Memory B cell (primary cell): ENCODE data around the gene HYAL2.

Experiments
- ATAC-seq: fragments of 150-1000 bp; cut with Tn5 transposase; 2 replicates; pipeline ENCODE4 v1.10.0; 2021; ENCODE audit warnings: low read depth, mild to moderate bottlenecking, moderate library complexity
- DNase-seq, 2 donors: peaks; one replicate each; pipeline ENCODE4 v3.0.0; 2022; ENCODE audit warnings: low spot score in 2 of 2
- H3K27ac Mint-ChIP-seq: one replicate; pipeline ENCODE4 v1.8.0; 2022; ENCODE audit warnings: mild to moderate bottlenecking, moderate library complexity, mixed read lengths
- H3K27me3 Mint-ChIP-seq: one replicate; pipeline ENCODE4 v1.8.0; 2022; ENCODE audit warnings: mixed read lengths
- H3K36me3 Mint-ChIP-seq: one replicate; pipeline ENCODE4 v1.8.0; 2022; ENCODE audit warnings: mild to moderate bottlenecking, mixed read lengths
- H3K4me1 Mint-ChIP-seq: one replicate; pipeline ENCODE4 v1.8.0; 2022; ENCODE audit warnings: mixed read lengths
- H3K4me3 Mint-ChIP-seq: one replicate; pipeline ENCODE4 v1.8.0; 2022; ENCODE audit warnings: mild to moderate bottlenecking, moderate library complexity, mixed read lengths
- H3K9me3 Mint-ChIP-seq: one replicate; pipeline ENCODE4 v1.8.0; 2022; ENCODE audit warnings: mixed read lengths

HYAL2 gene

DNA sequence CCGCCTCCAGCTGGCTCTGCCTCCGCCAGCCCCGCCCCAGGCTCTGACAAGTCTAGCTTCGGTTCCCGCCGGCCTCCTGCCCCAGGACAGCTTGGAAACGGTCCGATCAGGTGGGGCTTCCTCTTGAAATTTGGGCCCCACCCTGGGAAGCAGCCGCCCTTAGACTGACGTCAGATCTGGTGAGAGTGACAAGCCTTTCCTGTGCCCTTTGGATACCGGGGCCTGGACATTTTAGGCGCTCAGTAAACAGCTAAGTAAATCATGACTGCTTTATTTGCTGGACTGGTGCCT is 23.0 kb downstream of the HYAL2 start:
- Mint-ChIP-seq H3K9me3 (no peaks in the 10 kb centered on the region), H3K4me3 (peak overlapping the region; percentile 94), H3K4me1 (peaks cover 20% of the 10 kb centered on the region), H3K27me3 (no peaks in the 10 kb centered on the region), H3K27ac (peak overlapping the region; percentile 97), H3K36me3 (no peaks in the 10 kb centered on the region)
- ATAC-seq: no peak
- DNase-seq: no peak

GRCh38 chr3:50298836-50299637 is 23.5 kb downstream of the HYAL2 start, which contains the start of the genes HYAL3 and NAA80:
HYAL3 (minus strand) TSS chr3:50299405; CDS start chr3:50295602, 3,803 bp downstream.
NAA80 (minus strand) TSS chr3:50299405; CDS start chr3:50297463, 1,942 bp downstream.
- peak within 1 kb of the TSS; percentile 94 for H3K4me3 Mint-ChIP-seq
- peak; percentile 85 for ATAC-seq
- H3K4me1 Mint-ChIP-seq: peaks cover 20% of the 10 kb centered on the region
- H3K36me3 Mint-ChIP-seq: no peaks in the 10 kb centered on the region
- no peaks in the 10 kb centered on the region for H3K9me3 Mint-ChIP-seq
- DNase-seq: peak; percentile 96 to 99
- H3K27me3 Mint-ChIP-seq: no peaks in the 10 kb centered on the region
- peak within 1 kb of the TSS; percentile 97 for H3K27ac Mint-ChIP-seq

- ATAC-seq: no peak
- DNase-seq: no peak
- H3K4me3 Mint-ChIP-seq: peak overlapping the region; percentile 94
Observed at GRCh38 chr3:50297896-50298725, 24.4 kb downstream of the HYAL2 start.

GRCh38 chr3:50297384-50297775 is 25.2 kb downstream of the HYAL2 start:
- DNase-seq (no peak), ATAC-seq (no peak)
- Mint-ChIP-seq H3K27ac (peak overlapping the region; percentile 97), H3K27me3 (no peaks in the 10 kb centered on the region), H3K9me3 (no peaks in the 10 kb centered on the region), H3K4me1 (peaks cover 27% of the 10 kb centered on the region), H3K4me3 (peak overlapping the region; percentile 94), H3K36me3 (no peaks in the 10 kb centered on the region)

More at GRCh38 chr3:50297896-50298725, 24.4 kb downstream of the HYAL2 start:
- H3K4me1 Mint-ChIP-seq: peaks cover 20% of the 10 kb centered on the region
- H3K27me3 Mint-ChIP-seq: no peaks in the 10 kb centered on the region
- H3K36me3 Mint-ChIP-seq: no peaks in the 10 kb centered on the region
- H3K27ac Mint-ChIP-seq: peak overlapping the region; percentile 97
- no peaks in the 10 kb centered on the region for H3K9me3 Mint-ChIP-seq

GRCh38 chr3:50296721-50297383 is 25.7 kb downstream of the HYAL2 start:
- H3K4me3 Mint-ChIP-seq: no peak overlapping the region
- DNase-seq (no peak), ATAC-seq (no peak)
- H3K9me3 Mint-ChIP-seq: no peaks in the 10 kb centered on the region
- no peaks in the 10 kb centered on the region for H3K27me3 Mint-ChIP-seq
- peaks cover 29% of the 10 kb centered on the region for H3K4me1 Mint-ChIP-seq
- no peak overlapping the region for H3K27ac Mint-ChIP-seq
- H3K36me3 Mint-ChIP-seq: no peaks in the 10 kb centered on the region

GRCh38 chr3:50295553-50296431 is 26.8 kb downstream of the HYAL2 start:
- no peak overlapping the region for H3K27ac Mint-ChIP-seq
- no peak for ATAC-seq
- no peaks in the 10 kb centered on the region for H3K9me3 Mint-ChIP-seq
- H3K27me3 Mint-ChIP-seq: no peaks in the 10 kb centered on the region
- H3K4me3 Mint-ChIP-seq: no peak overlapping the region
- H3K4me1 Mint-ChIP-seq: peaks cover 36% of the 10 kb centered on the region
- no peak for DNase-seq
- H3K36me3 Mint-ChIP-seq: no peaks in the 10 kb centered on the region

- Mint-ChIP-seq H3K27ac (no peak overlapping the region), H3K9me3 (no peaks in the 10 kb centered on the region), H3K36me3 (no peaks in the 10 kb centered on the region), H3K4me3 (no peak overlapping the region), H3K27me3 (no peaks in the 10 kb centered on the region), H3K4me1 (peaks cover 30% of the 10 kb centered on the region)
- DNase-seq: no peak
- no peak for ATAC-seq
Observed at GRCh38 chr3:50294492-50295403, 27.8 kb downstream of the HYAL2 start.

GRCh38 chr3:50294089-50294488 is 28.5 kb downstream of the HYAL2 start:
- no peak overlapping the region for H3K27ac Mint-ChIP-seq
- H3K4me3 Mint-ChIP-seq: no peak overlapping the region
- no peaks in the 10 kb centered on the region for H3K9me3 Mint-ChIP-seq
- no peaks in the 10 kb centered on the region for H3K27me3 Mint-ChIP-seq
- peaks cover 2% of the 10 kb centered on the region for H3K36me3 Mint-ChIP-seq
- no peak for DNase-seq
- no peak for ATAC-seq
- H3K4me1 Mint-ChIP-seq: peaks cover 29% of the 10 kb centered on the region

- DNase-seq (no peak), ATAC-seq (no peak)
- Mint-ChIP-seq H3K27ac (peak overlapping the region; percentile 91), H3K4me3 (peak overlapping the region; percentile 85), H3K9me3 (no peaks in the 10 kb centered on the region), H3K27me3 (no peaks in the 10 kb centered on the region), H3K36me3 (peaks cover 4% of the 10 kb centered on the region), H3K4me1 (peaks cover 28% of the 10 kb centered on the region)
Observed at GRCh38 chr3:50293079-50293801, 29.3 kb downstream of the HYAL2 start.

DNA sequence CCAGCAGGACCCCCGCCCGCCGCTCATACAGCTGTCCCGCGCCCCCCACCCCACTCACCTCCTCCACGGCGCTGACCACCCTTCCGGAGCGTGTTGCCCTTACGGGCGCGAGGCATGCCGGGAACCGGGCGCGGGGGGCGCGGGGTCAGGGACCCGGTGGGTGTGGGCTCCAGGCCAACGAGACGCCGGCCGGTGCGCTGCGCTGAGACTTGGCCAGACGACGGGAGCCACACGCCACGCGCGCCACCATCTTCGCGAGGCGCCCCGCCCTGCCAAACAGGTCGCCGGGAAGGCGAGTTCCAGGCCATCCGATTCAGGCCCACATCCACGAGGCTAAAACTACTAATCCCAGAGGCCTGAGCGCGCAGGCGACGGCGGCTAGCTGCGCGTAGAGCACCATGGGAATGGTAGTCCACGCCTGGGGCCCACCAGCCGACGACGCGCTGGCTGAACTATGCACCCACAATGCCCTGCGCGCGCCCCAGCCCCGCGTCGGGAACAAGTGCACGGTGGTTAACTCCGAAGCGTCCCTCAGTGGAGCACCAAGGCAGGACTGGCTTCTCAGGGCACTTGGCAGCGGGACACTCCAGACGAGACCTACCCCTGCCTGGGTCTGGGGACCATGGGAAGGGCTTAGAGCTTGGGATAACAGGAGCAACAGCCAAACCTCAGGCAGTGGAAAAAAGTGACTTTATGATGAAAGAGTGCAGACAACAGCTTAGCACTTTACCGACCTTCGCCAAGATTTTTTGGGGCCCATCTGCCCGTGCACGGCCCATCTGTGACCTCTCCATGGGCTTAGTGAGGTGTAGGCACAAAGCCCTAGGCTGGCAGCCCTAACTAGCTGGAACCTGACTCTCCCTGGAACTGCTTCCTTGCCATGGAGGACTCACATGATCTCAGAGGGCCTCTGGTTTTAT is 30.1 kb downstream of the HYAL2 start, which contains the start of gene IFRD2:
Gene IFRD2 (minus strand): TSS at position 271 of the 920 bp plus-strand sequence. CDS start 155 bp downstream, at position 116.
- H3K36me3 Mint-ChIP-seq: peaks cover 5% of the 10 kb centered on the region
- DNase-seq: peak; percentile 85 to 92
- no peaks in the 10 kb centered on the region for H3K9me3 Mint-ChIP-seq
- H3K4me3 Mint-ChIP-seq: peak within 1 kb of the TSS; percentile 85
- H3K27ac Mint-ChIP-seq: peak within 1 kb of the TSS; percentile 91
- H3K4me1 Mint-ChIP-seq: peaks cover 22% of the 10 kb centered on the region
- no peaks in the 10 kb centered on the region for H3K27me3 Mint-ChIP-seq
- ATAC-seq: peak; percentile 99

GRCh38 chr3:50290161-50290641 is 32.3 kb downstream of the HYAL2 start:
- no peak overlapping the region for H3K27ac Mint-ChIP-seq
- no peak overlapping the region for H3K4me3 Mint-ChIP-seq
- no peaks in the 10 kb centered on the region for H3K27me3 Mint-ChIP-seq
- no peaks in the 10 kb centered on the region for H3K9me3 Mint-ChIP-seq
- no peak for DNase-seq
- H3K36me3 Mint-ChIP-seq: peaks cover 5% of the 10 kb centered on the region
- no peak for ATAC-seq
- peaks cover 19% of the 10 kb centered on the region for H3K4me1 Mint-ChIP-seq
